Bone marrow (tissue), 2 donors: Measurements from ENCODE around the gene RAB40C.

Source experiments
- DNase-seq, 2 donors: peaks; one replicate each; lab custom pipeline; 2025; lab: John Stamatoyannopoulos, UW

RAB40C gene

GRCh38 chr16:575354-576196 is 14.3 kb upstream of the RAB40C start:
- DNase-seq, result no peak

DNA sequence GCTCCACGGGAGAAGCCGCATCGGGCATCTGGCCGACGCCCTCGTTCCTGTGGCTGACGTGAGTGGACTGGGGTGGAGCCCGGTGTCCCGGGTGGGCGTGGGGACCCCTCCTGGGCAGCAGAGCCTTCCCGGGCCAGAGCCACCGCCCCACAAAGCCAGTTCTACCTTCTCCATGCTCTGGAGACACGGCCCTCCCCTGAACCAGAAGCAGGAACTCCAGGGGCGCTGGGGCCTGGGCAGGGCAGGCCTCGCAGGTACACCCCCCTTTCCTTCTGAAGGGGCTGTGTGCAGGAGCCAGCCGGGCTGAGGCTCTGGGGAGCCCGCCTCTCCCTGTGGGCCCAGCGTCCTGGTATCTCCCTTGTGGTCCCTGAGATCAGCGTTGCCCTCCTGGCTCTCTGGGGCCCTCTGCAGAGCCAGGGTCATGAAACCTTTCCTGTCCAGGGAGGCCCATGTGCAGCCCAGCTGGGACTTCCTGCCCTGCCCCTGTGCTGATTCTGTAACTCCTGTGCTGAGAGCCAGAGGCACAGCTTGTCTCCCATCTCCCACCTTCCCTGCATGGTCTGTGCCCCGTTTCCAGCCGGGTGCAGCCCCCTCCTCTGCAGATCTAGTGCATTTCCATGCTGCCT is 13.6 kb upstream of the RAB40C start:
- no peak for DNase-seq

DNA sequence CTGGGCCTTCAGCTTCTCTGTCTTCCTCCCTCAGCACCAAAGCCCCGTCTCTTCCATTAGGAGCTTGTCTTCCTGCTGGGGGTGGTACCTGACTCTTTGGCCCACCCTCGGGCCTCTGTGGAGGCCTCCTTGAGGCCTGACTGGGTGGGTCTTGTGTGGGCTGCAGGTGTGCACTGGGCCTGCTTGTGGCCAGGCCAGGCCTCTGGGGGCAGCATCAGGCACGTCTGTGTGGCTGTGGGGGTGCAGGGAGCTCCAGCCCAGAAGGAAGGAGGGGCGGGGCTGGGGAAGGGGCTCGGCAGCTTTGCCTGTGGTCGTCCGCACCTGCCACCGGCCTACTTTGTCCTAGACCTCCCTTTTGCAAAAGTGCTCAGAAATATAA is 13.1 kb upstream of the RAB40C start:
- no peak for DNase-seq

DNA sequence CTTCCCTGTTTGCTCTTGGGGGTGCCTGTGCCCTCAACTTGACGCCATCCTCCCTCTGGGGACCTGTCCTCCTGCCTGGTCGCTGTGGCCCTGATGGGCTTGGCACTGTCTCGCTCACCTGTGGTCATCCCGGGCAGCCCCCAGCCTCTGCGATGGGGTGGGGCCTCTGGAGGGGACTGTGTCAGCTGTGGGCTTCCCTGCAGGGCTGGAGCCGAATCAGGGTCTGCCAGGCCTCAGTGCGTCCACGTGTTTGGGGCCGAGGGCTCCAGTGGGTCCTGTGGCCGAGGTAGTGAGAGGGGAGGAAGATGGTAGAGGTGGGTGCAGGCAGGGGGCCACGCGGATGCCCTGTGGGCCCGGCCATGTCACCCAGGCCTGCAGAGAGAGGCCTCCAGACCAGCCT is 12.1 kb upstream of the RAB40C start:
- no peak for DNase-seq

GRCh38 chr16:578232-578869 is 11.5 kb upstream of the RAB40C start:
- no peak for DNase-seq

GRCh38 chr16:578870-579405 is 10.9 kb upstream of the RAB40C start:
- DNase-seq, result peak in 1 of 2 donors; percentile 55

GRCh38 chr16:580141-580945 is 9.5 kb upstream of the RAB40C start:
- DNase-seq, result no peak

DNA sequence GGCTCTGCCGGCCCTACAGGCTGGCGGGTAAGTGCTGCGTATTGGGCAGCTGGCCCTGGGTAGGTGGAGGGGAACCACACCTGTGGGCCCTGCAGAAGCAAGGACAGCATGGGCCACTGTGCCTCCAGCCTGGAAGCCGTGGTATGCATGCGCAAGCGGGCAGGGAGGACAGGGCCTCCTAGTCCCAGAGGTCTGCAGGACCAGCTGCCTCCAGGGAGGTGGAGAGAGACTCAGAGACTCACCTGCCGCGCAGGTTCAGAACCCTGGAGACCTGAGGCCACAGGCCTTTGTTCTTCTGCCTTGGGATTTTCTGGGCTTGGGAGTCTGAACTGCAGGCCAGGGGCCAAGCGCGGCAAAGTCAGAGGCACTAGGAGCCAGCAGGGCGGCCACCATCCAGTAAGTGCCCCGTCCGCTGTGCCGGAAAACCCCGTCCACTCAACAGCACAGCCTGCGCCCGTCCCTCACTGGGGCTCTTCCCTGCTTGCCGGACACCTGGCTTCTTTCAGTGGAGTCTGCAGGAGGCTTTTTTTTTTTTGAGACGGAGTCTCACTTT is 8.8 kb upstream of the RAB40C start:
- DNase-seq, result no peak

GRCh38 chr16:582218-582613 is 7.7 kb upstream of the RAB40C start:
- DNase-seq, result no peak

DNA sequence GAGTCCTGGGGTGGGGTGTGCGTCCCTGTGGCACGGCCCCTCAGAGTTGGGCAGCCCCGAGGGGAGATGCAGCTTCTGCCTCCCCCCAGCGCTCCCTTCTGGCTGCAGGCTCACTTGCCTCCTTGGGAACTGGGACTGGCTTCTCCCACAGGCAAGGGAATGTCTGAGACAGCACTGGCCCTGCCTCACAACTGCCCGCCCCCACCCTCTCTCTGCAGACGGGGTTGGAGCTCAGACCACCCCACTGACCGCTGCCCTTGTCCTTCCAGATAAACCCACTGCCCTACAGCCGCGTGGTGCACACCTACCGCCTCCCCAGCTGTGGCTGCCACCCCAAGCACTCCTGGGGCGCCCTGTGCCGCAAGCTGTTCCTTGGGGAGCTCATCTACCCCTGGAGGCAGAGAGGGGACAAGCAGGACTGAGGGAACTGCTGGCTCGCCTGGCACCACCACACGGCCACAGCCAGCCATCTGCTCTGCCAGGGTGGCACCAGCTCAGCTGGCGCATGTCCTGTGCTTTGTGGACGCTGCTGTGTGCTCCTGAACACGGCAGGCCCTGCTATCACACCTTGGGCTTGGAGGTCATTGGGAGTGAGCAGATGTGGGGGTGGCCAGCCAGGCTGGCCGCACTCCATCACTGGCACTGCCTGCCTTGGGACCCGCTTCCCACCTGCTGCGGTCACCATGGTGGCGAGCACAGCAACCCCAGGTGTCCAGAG is 7.1 kb upstream of the RAB40C start:
- no peak for DNase-seq

DNA sequence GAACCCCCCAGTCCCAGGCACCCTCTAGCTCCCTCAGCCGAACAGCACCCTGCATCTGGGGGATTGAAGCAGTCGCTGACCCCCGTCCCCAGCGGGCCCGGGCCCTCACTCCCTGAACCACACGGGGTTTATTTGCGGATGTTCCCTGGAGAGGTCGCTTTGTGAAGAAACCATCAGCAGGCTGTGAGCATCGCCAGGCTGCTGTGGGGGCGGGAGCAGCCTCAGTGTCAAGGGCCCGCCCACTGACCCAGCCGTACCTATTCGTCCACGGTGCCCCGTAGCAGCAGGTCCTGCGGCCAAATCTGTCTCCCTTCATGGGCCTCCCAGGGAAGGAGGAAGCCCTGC is 6.4 kb upstream of the RAB40C start:
- no peak for DNase-seq

GRCh38 chr16:583815-584591 is 5.9 kb upstream of the RAB40C start:
- no peak for DNase-seq

DNA sequence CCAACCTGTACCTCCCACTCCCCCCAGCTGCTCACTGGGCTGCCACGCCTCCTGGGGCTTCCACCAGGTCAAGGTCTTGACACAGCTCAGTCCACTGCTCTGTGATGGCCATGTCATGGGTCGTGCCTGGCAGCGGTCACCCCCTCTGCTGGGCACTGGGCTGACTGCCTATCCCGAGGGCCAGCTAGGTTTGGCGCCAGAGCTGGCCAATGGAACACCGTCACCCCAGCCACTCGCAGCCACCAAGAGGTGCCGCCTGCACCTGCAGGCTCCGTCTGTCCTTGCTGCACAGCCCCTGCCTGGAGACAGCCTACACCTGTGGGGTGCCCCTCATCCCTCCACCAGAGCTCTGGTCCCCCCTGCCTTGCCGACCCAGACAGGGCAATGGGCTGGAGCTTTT is 4.5 kb upstream of the RAB40C start:
- DNase-seq, result no peak

GRCh38 chr16:586047-586644 is 3.7 kb upstream of the RAB40C start:
- DNase-seq, result no peak

- no peak for DNase-seq
Measured at GRCh38 chr16:586645-587590, 2.9 kb upstream of the RAB40C start.

- peak in 1 of 2 donors; percentile 63 for DNase-seq
Measured at GRCh38 chr16:588639-588888, 1.3 kb upstream of the RAB40C start.

GRCh38 chr16:588889-589657 is 793 bp upstream of the RAB40C start:
- DNase-seq, result peak; percentile 90 to 100

- DNase-seq, result peak in 1 of 2 donors; percentile 37
Measured at GRCh38 chr16:590188-590814, 435 bp downstream of the RAB40C start.
